OCI-LY1 (cell line): ENCODE results near the gene RAB8B.
"Not testable (repeated sequence)": the region's sequence is repeated elsewhere in the genome, so short reads cannot be mapped to it uniquely, and the experiment has no call there.

Experiments used
- H2AFZ ChIP-seq: fragments of 200-600 bp; sonication (generic), shearing (Covaris generic); 2 replicates; pipeline ENCODE4 v1.6.0; 2014; ENCODE audit warnings: antibody characterized with exemption, mild to moderate bottlenecking, low read length
- H3F3A ChIP-seq: fragments of 200-600 bp; sonication (generic), shearing (Covaris generic); 2 replicates; pipeline ENCODE4 v1.6.0; 2014; ENCODE audit warnings: mild to moderate bottlenecking, antibody characterized with exemption, low read length, moderate library complexity; ENCODE audit not compliant: insufficient read depth
- H3K27ac ChIP-seq: fragments of 200-600 bp; sonication (generic); 2 replicates; pipeline ENCODE4 v1.5.1; 2014; ENCODE audit warnings: low read length, mixed run types, mild to moderate bottlenecking, low read depth; ENCODE audit not compliant: poor library complexity, severe bottlenecking
- H3K27me3 ChIP-seq: fragments of 200-600 bp; sonication (generic); 2 replicates; pipeline ENCODE4 v1.6.0; 2014; ENCODE audit warnings: antibody characterized with exemption, mild to moderate bottlenecking, low read length, moderate library complexity; ENCODE audit not compliant: insufficient read depth
- H3K36me3 ChIP-seq: fragments of 200-600 bp; sonication (generic); 2 replicates; pipeline ENCODE4 v1.6.1; 2014; ENCODE audit warnings: mild to moderate bottlenecking, antibody characterized with exemption, low read length, moderate library complexity, mixed read lengths; ENCODE audit not compliant: insufficient read depth
- H3K4me1 ChIP-seq: fragments of 200-600 bp; sonication (generic); 2 replicates; pipeline ENCODE4 v1.5.1; 2014; ENCODE audit warnings: mild to moderate bottlenecking, low read length, moderate library complexity; ENCODE audit not compliant: insufficient read depth, severe bottlenecking
- H3K4me2 ChIP-seq: fragments of 200-600 bp; sonication (generic), shearing (Covaris generic); 2 replicates; pipeline ENCODE4 v1.6.1; 2014; ENCODE audit warnings: low read length
- H3K4me3 ChIP-seq: fragments of 200-600 bp; sonication (generic); 2 replicates; pipeline ENCODE4 v1.5.1; 2014; ENCODE audit warnings: low read length, low read depth, mild to moderate bottlenecking, mixed read lengths; ENCODE audit not compliant: poor library complexity, severe bottlenecking
- H3K79me2 ChIP-seq: fragments of 200-600 bp; shearing (Covaris generic); 2 replicates; pipeline ENCODE4 v1.6.1; 2016; ENCODE audit warnings: mixed run types, low read length, mixed read lengths; ENCODE audit not compliant: insufficient read depth
- H3K9ac ChIP-seq: fragments of 200-600 bp; sonication (generic), shearing (Covaris generic); 2 replicates; pipeline ENCODE4 v1.6.1; 2014; ENCODE audit warnings: mild to moderate bottlenecking, low read length, mixed read lengths
- H3K9me2 ChIP-seq: fragments of 200-600 bp; sonication (generic), shearing (Covaris generic); 2 replicates; pipeline ENCODE4 v1.6.1; 2014; ENCODE audit warnings: low read depth, mild to moderate bottlenecking, low read length, mixed read lengths
- H3K9me3 ChIP-seq: fragments of 200-600 bp; shearing (Covaris generic); 2 replicates; pipeline ENCODE4 v1.6.1; 2014; ENCODE audit warnings: low read length, mixed read lengths
- H4K20me1 ChIP-seq: fragments of 200-600 bp; sonication (generic), shearing (Covaris generic); 2 replicates; pipeline ENCODE4 v1.6.0; 2016; ENCODE audit warnings: mild to moderate bottlenecking, low read length; ENCODE audit not compliant: insufficient read depth
- EZH2 ChIP-seq: fragments of 200-600 bp; sonication (generic), shearing (Covaris generic); IDR thresholded peaks from 2 replicates; pipeline ENCODE4 v1.8.0; 2017; ENCODE audit warnings: borderline replicate concordance, mixed run types, mild to moderate bottlenecking, antibody characterized with exemption, low read length, moderate library complexity, mixed read lengths
- TF ChIP-seq, protein P1 (sequence below): fragments of 200-600 bp; sonication (generic), shearing (Covaris generic); IDR thresholded peaks from 2 replicates; pipeline ENCODE4 v1.5.1; 2017; ENCODE audit warnings: mild to moderate bottlenecking, antibody characterized with exemption, low read length, moderate library complexity, mixed read lengths

Gene RAB8B

DNA sequence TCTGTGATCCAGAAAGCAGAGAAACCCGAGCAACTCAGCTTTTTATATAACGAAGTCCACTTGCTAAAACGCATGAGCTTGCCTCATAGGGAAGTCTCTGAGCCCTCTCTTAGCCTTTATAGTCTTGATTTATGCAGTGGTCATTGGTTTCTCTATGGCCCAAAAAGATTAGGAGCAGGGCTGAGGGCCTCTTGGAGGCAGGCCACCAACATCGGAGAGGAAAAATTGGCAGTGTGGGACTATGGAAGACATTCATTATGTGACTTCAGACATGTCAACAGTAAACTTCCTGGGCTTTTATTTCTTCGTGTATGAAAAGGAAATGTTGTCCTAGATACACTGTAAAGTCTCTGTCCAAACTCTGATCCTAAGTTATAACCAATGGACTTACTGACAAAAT lies 13.5 kb downstream of the RAB8B start:
- Histone ChIP-seq H3K9ac (no peak overlapping the region), H2AFZ (no peak overlapping the region), H3K4me1 (peaks cover 59% of the 10 kb centered on the region), H3F3A (no peaks in the 10 kb centered on the region), H3K79me2 (peaks cover 55% of the 10 kb centered on the region), H4K20me1 (no peaks in the 10 kb centered on the region), H3K36me3 (no peaks in the 10 kb centered on the region), H3K4me3 (no peak overlapping the region), H3K27me3 (no peaks in the 10 kb centered on the region), H3K4me2 (peak overlapping the region; percentile 26; the same call in 1 of the 2 replicates), H3K9me3 (no peaks in the 10 kb centered on the region), H3K9me2 (no peaks in the 10 kb centered on the region), H3K27ac (no peak overlapping the region)
- TF ChIP-seq EZH2 = no peak
- TF ChIP-seq, protein P1, sequence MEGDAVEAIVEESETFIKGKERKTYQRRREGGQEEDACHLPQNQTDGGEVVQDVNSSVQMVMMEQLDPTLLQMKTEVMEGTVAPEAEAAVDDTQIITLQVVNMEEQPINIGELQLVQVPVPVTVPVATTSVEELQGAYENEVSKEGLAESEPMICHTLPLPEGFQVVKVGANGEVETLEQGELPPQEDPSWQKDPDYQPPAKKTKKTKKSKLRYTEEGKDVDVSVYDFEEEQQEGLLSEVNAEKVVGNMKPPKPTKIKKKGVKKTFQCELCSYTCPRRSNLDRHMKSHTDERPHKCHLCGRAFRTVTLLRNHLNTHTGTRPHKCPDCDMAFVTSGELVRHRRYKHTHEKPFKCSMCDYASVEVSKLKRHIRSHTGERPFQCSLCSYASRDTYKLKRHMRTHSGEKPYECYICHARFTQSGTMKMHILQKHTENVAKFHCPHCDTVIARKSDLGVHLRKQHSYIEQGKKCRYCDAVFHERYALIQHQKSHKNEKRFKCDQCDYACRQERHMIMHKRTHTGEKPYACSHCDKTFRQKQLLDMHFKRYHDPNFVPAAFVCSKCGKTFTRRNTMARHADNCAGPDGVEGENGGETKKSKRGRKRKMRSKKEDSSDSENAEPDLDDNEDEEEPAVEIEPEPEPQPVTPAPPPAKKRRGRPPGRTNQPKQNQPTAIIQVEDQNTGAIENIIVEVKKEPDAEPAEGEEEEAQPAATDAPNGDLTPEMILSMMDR = no peak

DNA sequence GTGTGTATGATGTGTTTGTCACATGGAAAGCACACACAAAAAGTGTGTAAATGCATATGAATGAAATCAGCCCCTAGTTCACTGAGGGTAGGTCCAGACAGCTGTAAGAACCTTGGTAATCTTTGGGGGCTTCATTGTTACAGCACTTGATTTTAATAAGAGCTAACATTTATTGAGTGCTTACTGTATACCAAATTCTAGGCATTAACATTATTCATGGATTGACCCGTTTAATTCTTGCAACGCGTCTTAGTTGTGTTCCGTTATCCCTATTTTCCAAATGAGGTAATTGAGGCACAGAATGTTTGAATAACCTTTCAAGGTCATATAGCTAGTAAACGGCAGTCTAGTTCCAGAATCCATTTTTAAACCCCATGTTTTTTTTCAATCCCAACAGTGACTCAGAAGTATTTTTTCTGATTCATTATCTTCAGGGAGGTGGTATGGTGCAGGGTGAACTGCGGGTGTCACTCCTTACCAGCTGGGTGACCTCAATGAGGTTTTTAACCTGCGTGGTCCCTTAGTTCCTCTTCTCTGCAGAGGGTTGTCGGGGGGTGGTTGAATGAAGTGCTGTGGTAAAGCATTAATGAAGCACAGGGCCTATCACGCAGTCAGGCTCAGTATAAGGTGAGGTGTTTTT lies 14.2 kb downstream of the RAB8B start:
- Histone ChIP-seq H3K36me3 (no peaks in the 10 kb centered on the region), H4K20me1 (no peaks in the 10 kb centered on the region), H3K9me2 (no peaks in the 10 kb centered on the region), H3F3A (no peaks in the 10 kb centered on the region), H3K27me3 (no peaks in the 10 kb centered on the region), H3K79me2 (peaks cover 56% of the 10 kb centered on the region), H3K9me3 (no peaks in the 10 kb centered on the region), H3K4me3 (no peak overlapping the region), H3K9ac (no peak overlapping the region), H3K4me2 (no peak overlapping the region), H3K27ac (no peak overlapping the region), H3K4me1 (peaks cover 60% of the 10 kb centered on the region), H2AFZ (no peak overlapping the region)
- TF ChIP-seq EZH2 = no peak
- TF ChIP-seq, protein P1 = peak; percentile 29; the same call in 1 of the 2 replicates

DNA sequence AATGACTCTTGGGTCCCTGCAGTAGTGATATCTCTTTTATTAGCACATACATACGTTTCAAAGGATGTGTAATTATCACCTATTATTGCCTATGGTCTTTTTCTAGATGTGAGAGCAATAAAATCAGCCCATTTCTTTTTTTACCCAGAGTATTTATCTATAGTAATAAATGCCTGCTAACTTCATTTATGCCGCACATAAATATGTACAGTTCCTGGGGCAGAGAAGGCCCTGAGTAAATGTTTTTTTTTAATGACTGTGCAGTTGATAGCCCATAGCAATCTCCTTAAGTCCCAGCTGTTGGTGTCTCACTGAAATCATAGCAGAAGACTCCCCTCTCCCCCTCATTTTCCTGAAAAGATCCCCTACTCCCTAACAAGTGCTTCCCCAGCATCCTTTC lies 16.7 kb downstream of the RAB8B start:
- no peak for TF ChIP-seq EZH2
- TF ChIP-seq, protein P1 = no peak
- Histone ChIP-seq H3K79me2 (peaks cover 33% of the 10 kb centered on the region), H3K4me3 (no peak overlapping the region), H3K4me2 (no peak overlapping the region), H3K27me3 (no peaks in the 10 kb centered on the region), H3K4me1 (peaks cover 56% of the 10 kb centered on the region), H3K9me2 (no peaks in the 10 kb centered on the region), H3K9me3 (no peaks in the 10 kb centered on the region), H3K27ac (no peak overlapping the region), H3K36me3 (no peaks in the 10 kb centered on the region), H2AFZ (no peak overlapping the region), H3K9ac (no peak overlapping the region), H3F3A (no peaks in the 10 kb centered on the region), H4K20me1 (no peaks in the 10 kb centered on the region)

DNA sequence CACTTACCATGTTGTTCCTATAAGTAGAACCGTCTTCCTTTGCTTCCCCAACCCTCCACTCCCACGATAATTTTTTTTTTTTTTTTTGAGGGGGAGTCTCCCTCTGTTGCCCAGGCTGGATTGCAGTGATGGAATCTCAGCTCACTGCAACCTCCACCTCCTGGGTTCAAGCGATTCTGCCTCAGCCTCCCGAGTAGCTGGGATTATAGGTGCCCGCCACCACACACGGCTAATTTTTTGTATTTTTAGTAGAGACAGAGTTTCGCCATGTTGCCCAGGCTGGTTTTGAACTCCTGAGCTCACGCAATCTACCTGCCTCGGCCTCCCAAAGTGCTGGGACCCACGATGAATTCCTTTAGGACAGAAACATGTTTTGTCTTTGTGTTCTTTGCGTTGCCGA lies 19.4 kb downstream of the RAB8B start:
- H3K4me1 ChIP-seq = peaks cover 58% of the 10 kb centered on the region
- H3K9me3 ChIP-seq, H3K4me2 ChIP-seq, H4K20me1 ChIP-seq, H3K36me3 ChIP-seq, H3K9ac ChIP-seq, H3K4me3 ChIP-seq, H3F3A ChIP-seq, H3K27ac ChIP-seq, H3K9me2 ChIP-seq, H2AFZ ChIP-seq, H3K27me3 ChIP-seq: not testable (repeated sequence)
- H3K79me2 ChIP-seq = peaks cover 40% of the 10 kb centered on the region
